HL-60 (cell line): ENCODE measurements around the gene NFAM1.

Experiments used
- DNase-seq, 2 experiments: peaks; one replicate each; pipeline ENCODE4 v3.0.0-alpha.2; 2010 to 2020; ENCODE audit warnings: low read depth in 1 of 2, low spot score in 1 of 2
- H3K27ac ChIP-seq: fragments of 250-450 bp; sonication (Bioruptor Pico); replicated peaks from 2 replicates; pipeline ENCODE4 v1.5.1; 2020; ENCODE audit warnings: mild to moderate bottlenecking, moderate library complexity
- H3K27me3 ChIP-seq: fragments of 250-450 bp; sonication (Bioruptor Pico); 2 replicates; pipeline ENCODE4 v1.5.1; 2021; ENCODE audit warnings: mild to moderate bottlenecking, moderate library complexity; ENCODE audit not compliant: insufficient read depth, poor library complexity, severe bottlenecking
- H3K4me3 ChIP-seq: replicated peaks from 2 replicates; pipeline ENCODE4 v1.5.1; 2011; ENCODE audit warnings: mild to moderate bottlenecking, control low read depth, low read length; ENCODE audit not compliant: insufficient read depth
- GABPA ChIP-seq: IDR thresholded peaks from 2 replicates; pipeline ENCODE4 v1.6.1; 2012; ENCODE audit warnings: low read depth
- POLR2AphosphoS5 ChIP-seq: IDR thresholded peaks from 2 replicates; pipeline ENCODE4 v1.6.1; 2012; ENCODE audit warnings: low read depth
- SPI1 ChIP-seq: IDR thresholded peaks from 2 replicates; pipeline ENCODE4 v1.6.1; 2012; ENCODE audit warnings: low read depth, mild to moderate bottlenecking, borderline replicate concordance
- TF ChIP-seq, protein P1 (sequence below): IDR thresholded peaks from one replicate; pipeline ENCODE4 v1.5.1; 2011; ENCODE audit warnings: low read length, control low read depth, inconsistent platforms; ENCODE audit not compliant: insufficient read depth
- TF ChIP-seq, protein P2 (sequence below): IDR thresholded peaks from 2 replicates; pipeline ENCODE4 v1.6.1; 2012; ENCODE audit warnings: low read depth; ENCODE audit not compliant: insufficient replicate concordance

Gene NFAM1

DNA sequence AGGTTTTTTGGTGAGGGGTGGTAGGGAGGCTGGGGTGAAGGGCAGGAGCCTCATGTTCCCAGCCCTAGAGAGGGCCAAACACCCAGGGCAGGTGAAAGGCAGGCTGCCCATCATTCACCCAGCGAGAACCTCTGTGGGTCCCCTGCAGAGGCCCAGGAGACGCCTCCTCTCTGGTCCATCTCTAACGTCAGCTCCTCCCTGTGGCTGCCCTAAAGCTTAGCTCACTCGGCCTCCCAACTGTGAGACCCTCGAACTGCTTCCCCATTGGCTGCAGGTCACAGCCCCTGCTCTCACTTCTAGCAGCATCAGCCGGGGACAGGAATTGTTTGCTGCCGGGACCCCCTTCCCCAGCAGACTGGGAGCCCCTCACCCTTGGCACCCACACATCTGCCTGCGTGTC, 615 bp upstream of the NFAM1 start:
- Histone ChIP-seq H3K27me3 (no peaks in the 10 kb centered on the region), H3K27ac (peak overlapping the region; percentile 88), H3K4me3 (no peak overlapping the region)
- TF ChIP-seq SPI1: no peak
- TF ChIP-seq POLR2AphosphoS5: no peak
- TF ChIP-seq, protein P1, sequence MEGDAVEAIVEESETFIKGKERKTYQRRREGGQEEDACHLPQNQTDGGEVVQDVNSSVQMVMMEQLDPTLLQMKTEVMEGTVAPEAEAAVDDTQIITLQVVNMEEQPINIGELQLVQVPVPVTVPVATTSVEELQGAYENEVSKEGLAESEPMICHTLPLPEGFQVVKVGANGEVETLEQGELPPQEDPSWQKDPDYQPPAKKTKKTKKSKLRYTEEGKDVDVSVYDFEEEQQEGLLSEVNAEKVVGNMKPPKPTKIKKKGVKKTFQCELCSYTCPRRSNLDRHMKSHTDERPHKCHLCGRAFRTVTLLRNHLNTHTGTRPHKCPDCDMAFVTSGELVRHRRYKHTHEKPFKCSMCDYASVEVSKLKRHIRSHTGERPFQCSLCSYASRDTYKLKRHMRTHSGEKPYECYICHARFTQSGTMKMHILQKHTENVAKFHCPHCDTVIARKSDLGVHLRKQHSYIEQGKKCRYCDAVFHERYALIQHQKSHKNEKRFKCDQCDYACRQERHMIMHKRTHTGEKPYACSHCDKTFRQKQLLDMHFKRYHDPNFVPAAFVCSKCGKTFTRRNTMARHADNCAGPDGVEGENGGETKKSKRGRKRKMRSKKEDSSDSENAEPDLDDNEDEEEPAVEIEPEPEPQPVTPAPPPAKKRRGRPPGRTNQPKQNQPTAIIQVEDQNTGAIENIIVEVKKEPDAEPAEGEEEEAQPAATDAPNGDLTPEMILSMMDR: no peak
- no peak for TF ChIP-seq GABPA
- TF ChIP-seq, protein P2, sequence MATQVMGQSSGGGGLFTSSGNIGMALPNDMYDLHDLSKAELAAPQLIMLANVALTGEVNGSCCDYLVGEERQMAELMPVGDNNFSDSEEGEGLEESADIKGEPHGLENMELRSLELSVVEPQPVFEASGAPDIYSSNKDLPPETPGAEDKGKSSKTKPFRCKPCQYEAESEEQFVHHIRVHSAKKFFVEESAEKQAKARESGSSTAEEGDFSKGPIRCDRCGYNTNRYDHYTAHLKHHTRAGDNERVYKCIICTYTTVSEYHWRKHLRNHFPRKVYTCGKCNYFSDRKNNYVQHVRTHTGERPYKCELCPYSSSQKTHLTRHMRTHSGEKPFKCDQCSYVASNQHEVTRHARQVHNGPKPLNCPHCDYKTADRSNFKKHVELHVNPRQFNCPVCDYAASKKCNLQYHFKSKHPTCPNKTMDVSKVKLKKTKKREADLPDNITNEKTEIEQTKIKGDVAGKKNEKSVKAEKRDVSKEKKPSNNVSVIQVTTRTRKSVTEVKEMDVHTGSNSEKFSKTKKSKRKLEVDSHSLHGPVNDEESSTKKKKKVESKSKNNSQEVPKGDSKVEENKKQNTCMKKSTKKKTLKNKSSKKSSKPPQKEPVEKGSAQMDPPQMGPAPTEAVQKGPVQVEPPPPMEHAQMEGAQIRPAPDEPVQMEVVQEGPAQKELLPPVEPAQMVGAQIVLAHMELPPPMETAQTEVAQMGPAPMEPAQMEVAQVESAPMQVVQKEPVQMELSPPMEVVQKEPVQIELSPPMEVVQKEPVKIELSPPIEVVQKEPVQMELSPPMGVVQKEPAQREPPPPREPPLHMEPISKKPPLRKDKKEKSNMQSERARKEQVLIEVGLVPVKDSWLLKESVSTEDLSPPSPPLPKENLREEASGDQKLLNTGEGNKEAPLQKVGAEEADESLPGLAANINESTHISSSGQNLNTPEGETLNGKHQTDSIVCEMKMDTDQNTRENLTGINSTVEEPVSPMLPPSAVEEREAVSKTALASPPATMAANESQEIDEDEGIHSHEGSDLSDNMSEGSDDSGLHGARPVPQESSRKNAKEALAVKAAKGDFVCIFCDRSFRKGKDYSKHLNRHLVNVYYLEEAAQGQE: no peak
- no peak for DNase-seq

DNA sequence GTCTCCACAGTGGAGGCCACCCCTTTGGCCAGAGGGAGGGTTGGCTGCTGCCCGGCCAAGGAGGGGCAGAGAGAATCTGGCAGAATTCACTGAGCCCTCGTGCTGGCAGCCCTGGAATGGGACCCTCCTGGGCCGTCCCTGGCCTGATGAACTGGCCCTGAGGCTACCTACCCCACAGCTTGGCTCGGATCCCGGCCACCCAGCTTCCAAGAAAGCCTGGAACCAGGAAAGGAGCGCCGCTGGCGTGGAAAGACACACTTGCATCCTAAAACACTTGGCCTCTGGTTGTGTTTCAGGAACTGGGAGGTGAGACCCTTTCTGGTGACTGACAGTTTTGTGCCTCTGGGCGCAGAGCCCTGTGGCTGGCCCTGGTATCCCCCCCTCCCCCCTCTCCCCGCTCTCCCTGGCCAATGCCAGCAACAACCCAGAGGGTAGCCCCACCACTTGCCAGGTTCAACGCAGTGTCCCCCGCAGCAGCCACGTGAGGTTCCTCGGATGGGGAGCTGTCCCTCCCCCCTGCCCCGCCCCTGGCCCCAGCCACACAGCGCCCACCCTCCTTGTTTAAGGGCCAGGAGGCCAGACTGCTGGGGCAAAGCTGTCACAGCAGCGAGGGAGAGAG, 693 bp downstream of the NFAM1 start:
- peak overlapping the region; percentile 60 for H3K4me3 ChIP-seq
- TF ChIP-seq POLR2AphosphoS5: no peak
- peak; percentile 28; the same call in 1 of the 2 replicates for TF ChIP-seq SPI1
- DNase-seq: peak in 1 of 2 experiments; percentile 46
- H3K27me3 ChIP-seq: no peaks in the 10 kb centered on the region
- H3K27ac ChIP-seq: peak overlapping the region; percentile 88

DNA sequence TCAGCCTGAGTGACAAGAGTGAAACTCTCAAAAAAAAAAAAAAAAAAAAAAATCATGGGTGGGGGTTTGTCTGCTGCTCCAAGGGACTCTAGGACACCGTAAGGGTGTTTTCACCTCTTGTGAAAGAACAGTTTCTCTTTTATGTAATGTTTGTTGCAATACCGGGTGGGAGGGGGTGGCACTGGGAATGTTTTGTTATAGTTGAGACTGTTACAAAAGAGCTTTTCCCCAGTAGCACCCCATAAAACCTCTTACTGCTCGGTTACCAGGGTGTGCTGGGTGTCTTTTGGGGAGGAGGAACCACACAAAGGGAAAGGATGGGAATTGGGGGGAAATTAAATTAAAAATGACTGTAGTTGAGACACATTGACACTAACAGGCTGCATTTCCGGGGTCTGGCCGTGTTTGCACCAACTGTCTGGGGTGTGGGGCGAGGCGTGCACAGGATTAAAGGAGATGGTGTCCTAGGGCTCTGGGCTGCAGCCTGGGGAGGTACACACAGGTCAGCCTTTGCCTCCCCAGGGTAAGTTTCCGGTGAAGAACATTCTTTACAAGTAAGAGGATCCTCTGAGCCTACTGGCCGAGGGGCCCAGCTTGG, 1.6 kb downstream of the NFAM1 start:
- H3K4me3 ChIP-seq: peak overlapping the region; percentile 60
- DNase-seq: peak in 1 of 2 experiments; percentile 89
- H3K27ac ChIP-seq: peak overlapping the region; percentile 88
- no peaks in the 10 kb centered on the region for H3K27me3 ChIP-seq
- peak; percentile 18; the same call in 1 of the 2 replicates for TF ChIP-seq POLR2AphosphoS5
- no peak for TF ChIP-seq GABPA
- TF ChIP-seq SPI1: no peak
- TF ChIP-seq, protein P1: no peak
- TF ChIP-seq, protein P2: no peak

DNA sequence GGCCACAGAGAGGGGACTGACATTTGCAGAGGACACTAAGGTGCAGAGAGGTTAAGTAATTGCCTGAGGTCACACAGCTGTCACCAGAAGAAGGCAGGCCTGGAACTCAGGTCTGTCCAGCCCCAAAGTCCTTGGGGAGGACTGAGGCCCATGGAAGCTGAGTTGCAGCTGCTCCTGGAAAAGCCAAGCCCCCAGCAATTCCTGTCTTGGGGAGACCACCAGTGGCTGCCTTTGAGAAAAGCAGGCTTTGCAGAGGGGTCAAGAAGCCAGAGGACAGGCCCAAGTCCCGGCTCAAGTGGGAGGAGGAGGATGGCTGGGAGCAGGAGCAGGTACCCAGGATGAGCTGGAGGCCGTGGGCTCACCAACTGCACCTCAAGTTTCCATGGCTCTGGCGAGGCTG, 3.4 kb downstream of the NFAM1 start:
- TF ChIP-seq POLR2AphosphoS5: no peak
- TF ChIP-seq, protein P1: no peak
- no peak for TF ChIP-seq GABPA
- TF ChIP-seq, protein P2: no peak
- TF ChIP-seq SPI1: no peak
- H3K27me3 ChIP-seq: no peaks in the 10 kb centered on the region
- no peak for DNase-seq
- H3K27ac ChIP-seq: no peak overlapping the region
- H3K4me3 ChIP-seq: no peak overlapping the region
